Prostate gland (tissue), 2 donors: ENCODE data around the gene TNS1.

Source experiments
- POLR2A ChIP-seq: fragments of 450-650 bp; IDR thresholded peaks from one replicate; pipeline ENCODE4 v1.6.1; 2016; ENCODE audit warnings: antibody characterized with exemption, mild to moderate bottlenecking
- TF ChIP-seq, protein P1 (sequence below), 4 experiments: fragments of 200-600 bp in 2 of 4; fragments of 450-650 bp in 2 of 4; sonication (generic) in 2 of 4; IDR thresholded peaks; 1 replicate in 3 of 4; 2 replicates in 1 of 4; pipeline ENCODE4 v1.5.1; 2016 to 2019; ENCODE audit warnings: antibody characterized with exemption in 4 of 4, mild to moderate bottlenecking in 2 of 4, moderate library complexity in 2 of 4

DNA sequence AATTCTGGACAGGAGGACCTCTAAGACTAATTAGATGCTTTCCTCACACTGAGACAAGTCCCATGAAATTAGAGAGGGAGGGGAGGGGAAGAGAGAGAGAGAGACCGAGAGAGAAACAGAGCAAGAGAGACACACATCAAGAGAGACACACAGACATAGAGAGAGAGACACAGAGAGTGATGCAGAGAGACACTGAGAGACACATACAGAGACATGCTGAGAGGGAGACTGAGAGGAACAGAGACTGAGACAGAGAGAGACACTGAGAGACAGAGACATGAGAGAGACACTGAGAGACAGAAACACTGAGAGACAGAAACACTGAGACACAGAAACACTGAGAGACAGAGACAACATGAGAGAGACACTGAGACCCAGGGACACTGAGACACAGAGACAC is 250.8 kb downstream of the TNS1 start:
- TF ChIP-seq, protein P1, sequence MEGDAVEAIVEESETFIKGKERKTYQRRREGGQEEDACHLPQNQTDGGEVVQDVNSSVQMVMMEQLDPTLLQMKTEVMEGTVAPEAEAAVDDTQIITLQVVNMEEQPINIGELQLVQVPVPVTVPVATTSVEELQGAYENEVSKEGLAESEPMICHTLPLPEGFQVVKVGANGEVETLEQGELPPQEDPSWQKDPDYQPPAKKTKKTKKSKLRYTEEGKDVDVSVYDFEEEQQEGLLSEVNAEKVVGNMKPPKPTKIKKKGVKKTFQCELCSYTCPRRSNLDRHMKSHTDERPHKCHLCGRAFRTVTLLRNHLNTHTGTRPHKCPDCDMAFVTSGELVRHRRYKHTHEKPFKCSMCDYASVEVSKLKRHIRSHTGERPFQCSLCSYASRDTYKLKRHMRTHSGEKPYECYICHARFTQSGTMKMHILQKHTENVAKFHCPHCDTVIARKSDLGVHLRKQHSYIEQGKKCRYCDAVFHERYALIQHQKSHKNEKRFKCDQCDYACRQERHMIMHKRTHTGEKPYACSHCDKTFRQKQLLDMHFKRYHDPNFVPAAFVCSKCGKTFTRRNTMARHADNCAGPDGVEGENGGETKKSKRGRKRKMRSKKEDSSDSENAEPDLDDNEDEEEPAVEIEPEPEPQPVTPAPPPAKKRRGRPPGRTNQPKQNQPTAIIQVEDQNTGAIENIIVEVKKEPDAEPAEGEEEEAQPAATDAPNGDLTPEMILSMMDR (IDR thresholded peaks at IDR 0.05), result no peak
- TF ChIP-seq POLR2A, result no peak
